Measurements from ENCODE around the gene DMRT2. TPM values are rescaled to one million over a fixed set of nuclear protein-coding genes. Genes with fewer than 3 reads are reported as not detected.

Gene DMRT2
- total and polyA plus RNA-seq, 4 donors: 0.03 TPM; not detected in 3

- no peak for TF ChIP-seq TAF1 (conservative IDR thresholded peaks at IDR 0.05)
- TF ChIP-seq RXRA (IDR thresholded peaks at IDR 0.05): no peak
- TF ChIP-seq EGR1 (IDR thresholded peaks at IDR 0.05; ENCODE audit: low read depth in 2 of 2): no peak
- no peak for TF ChIP-seq SP1 (IDR thresholded peaks at IDR 0.05)
- TF ChIP-seq FOXA1 (IDR thresholded peaks at IDR 0.05): no peak
- TF ChIP-seq MAX (IDR thresholded peaks at IDR 0.05): no peak
- TF ChIP-seq NR2F2 (IDR thresholded peaks at IDR 0.05): no peak
- Histone ChIP-seq H3K27ac (ENCODE audit: low read depth in 1 of 2, low read length in 2 of 2) (no peak overlapping the region), H3K4me1 (ENCODE audit: control insufficient read depth in 4 of 4, insufficient read depth in 4 of 4, low read length in 3 of 4) (peaks cover 21 to 46% (median 31%) of the 10 kb centered on the region in 4 donors), H3K27me3 (ENCODE audit: control insufficient read depth in 4 of 4, insufficient read depth in 4 of 4, low read length in 3 of 4) (peaks cover 6 to 46% (median 20%) of the 10 kb centered on the region in 4 donors), H3K9me3 (ENCODE audit: control insufficient read depth in 4 of 4, low read length in 3 of 4) (no peaks in the 10 kb centered on the region), H3K36me3 (ENCODE audit: control insufficient read depth in 4 of 4, insufficient read depth in 3 of 4, low read depth in 1 of 4, low read length in 3 of 4) (no peaks in the 10 kb centered on the region), H3K9ac (ENCODE audit: low read depth in 1 of 2, low read length in 2 of 2) (no peak overlapping the region), H3K4me3 (ENCODE audit: low read depth in 1 of 3, low read length in 3 of 3) (no peak overlapping the region)
- DNase-seq (ENCODE audit: low spot score): no peak
- WGBS: 16% methylated on average over 15 of the region's 15 CpGs
Observed at GRCh38 chr9:1048811-1049210, 1.3 kb upstream of the DMRT2 start.

DNA sequence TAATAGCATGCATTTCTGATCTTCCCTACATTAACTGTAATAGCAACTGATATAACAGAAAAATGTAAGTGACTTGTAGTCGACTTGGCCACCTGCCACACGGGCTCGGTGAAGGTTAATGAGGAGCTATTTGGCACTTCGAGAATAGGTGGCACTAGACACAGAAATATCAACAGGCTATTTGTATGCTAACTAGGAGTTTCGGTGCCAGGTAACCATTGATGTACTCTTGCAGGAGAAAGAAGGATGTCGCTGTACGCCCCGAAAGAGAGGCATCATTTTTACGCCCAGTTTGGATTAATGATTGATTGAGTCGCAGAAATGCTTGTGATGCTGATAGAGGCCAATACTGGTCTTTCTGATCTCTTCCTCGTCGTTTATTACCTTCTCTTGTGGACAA lies 516 bp upstream of the DMRT2 start:
- Histone ChIP-seq H3K36me3 (ENCODE audit: control insufficient read depth in 4 of 4, insufficient read depth in 3 of 4, low read depth in 1 of 4, low read length in 3 of 4) (no peaks in the 10 kb centered on the region), H3K27me3 (ENCODE audit: control insufficient read depth in 4 of 4, insufficient read depth in 4 of 4, low read length in 3 of 4) (peaks cover 9 to 43% (median 18%) of the 10 kb centered on the region in 4 donors), H3K9ac (ENCODE audit: low read depth in 1 of 2, low read length in 2 of 2) (no peak overlapping the region), H3K4me3 (ENCODE audit: low read depth in 1 of 3, low read length in 3 of 3) (no peak overlapping the region), H3K9me3 (ENCODE audit: control insufficient read depth in 4 of 4, low read length in 3 of 4) (no peaks in the 10 kb centered on the region), H3K4me1 (ENCODE audit: control insufficient read depth in 4 of 4, insufficient read depth in 4 of 4, low read length in 3 of 4) (peaks cover 21 to 46% (median 31%) of the 10 kb centered on the region in 4 donors), H3K27ac (ENCODE audit: low read depth in 1 of 2, low read length in 2 of 2) (no peak overlapping the region)
- TF ChIP-seq JUND (IDR thresholded peaks at IDR 0.05): no peak
- TF ChIP-seq TAF1 (conservative IDR thresholded peaks at IDR 0.05): no peak
- TF ChIP-seq NR2F2 (IDR thresholded peaks at IDR 0.05): no peak
- TF ChIP-seq, protein P1, sequence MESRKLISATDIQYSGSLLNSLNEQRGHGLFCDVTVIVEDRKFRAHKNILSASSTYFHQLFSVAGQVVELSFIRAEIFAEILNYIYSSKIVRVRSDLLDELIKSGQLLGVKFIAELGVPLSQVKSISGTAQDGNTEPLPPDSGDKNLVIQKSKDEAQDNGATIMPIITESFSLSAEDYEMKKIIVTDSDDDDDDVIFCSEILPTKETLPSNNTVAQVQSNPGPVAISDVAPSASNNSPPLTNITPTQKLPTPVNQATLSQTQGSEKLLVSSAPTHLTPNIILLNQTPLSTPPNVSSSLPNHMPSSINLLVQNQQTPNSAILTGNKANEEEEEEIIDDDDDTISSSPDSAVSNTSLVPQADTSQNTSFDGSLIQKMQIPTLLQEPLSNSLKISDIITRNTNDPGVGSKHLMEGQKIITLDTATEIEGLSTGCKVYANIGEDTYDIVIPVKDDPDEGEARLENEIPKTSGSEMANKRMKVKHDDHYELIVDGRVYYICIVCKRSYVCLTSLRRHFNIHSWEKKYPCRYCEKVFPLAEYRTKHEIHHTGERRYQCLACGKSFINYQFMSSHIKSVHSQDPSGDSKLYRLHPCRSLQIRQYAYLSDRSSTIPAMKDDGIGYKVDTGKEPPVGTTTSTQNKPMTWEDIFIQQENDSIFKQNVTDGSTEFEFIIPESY (IDR thresholded peaks at IDR 0.05): no peak
- no peak for TF ChIP-seq YY1 (IDR thresholded peaks at IDR 0.05)
- TF ChIP-seq, protein P2, sequence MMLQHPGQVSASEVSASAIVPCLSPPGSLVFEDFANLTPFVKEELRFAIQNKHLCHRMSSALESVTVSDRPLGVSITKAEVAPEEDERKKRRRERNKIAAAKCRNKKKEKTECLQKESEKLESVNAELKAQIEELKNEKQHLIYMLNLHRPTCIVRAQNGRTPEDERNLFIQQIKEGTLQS (IDR thresholded peaks at IDR 0.05): no peak
- no peak for TF ChIP-seq REST (IDR thresholded peaks at IDR 0.05)
- no peak for TF ChIP-seq HNF4A (conservative IDR thresholded peaks at IDR 0.05)
- no peak for TF ChIP-seq FOXA1 (IDR thresholded peaks at IDR 0.05)
- TF ChIP-seq, protein P3, sequence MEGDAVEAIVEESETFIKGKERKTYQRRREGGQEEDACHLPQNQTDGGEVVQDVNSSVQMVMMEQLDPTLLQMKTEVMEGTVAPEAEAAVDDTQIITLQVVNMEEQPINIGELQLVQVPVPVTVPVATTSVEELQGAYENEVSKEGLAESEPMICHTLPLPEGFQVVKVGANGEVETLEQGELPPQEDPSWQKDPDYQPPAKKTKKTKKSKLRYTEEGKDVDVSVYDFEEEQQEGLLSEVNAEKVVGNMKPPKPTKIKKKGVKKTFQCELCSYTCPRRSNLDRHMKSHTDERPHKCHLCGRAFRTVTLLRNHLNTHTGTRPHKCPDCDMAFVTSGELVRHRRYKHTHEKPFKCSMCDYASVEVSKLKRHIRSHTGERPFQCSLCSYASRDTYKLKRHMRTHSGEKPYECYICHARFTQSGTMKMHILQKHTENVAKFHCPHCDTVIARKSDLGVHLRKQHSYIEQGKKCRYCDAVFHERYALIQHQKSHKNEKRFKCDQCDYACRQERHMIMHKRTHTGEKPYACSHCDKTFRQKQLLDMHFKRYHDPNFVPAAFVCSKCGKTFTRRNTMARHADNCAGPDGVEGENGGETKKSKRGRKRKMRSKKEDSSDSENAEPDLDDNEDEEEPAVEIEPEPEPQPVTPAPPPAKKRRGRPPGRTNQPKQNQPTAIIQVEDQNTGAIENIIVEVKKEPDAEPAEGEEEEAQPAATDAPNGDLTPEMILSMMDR (IDR thresholded peaks at IDR 0.05; ENCODE audit: low read depth, low read length, missing input control): no peak
- TF ChIP-seq MAX (IDR thresholded peaks at IDR 0.05): no peak
- TF ChIP-seq EGR1 (IDR thresholded peaks at IDR 0.05; ENCODE audit: low read depth in 2 of 2): no peak
- TF ChIP-seq HNF4G (IDR thresholded peaks at IDR 0.05): no peak
- TF ChIP-seq RXRA (IDR thresholded peaks at IDR 0.05): no peak
- TF ChIP-seq GABPA (IDR thresholded peaks at IDR 0.05 in 1 of 2, conservative IDR thresholded peaks at IDR 0.05 in 1 of 2): no peak
- TF ChIP-seq SP1 (IDR thresholded peaks at IDR 0.05): no peak
- no peak for TF ChIP-seq RAD21 (IDR thresholded peaks at IDR 0.05)
- WGBS: 9% methylated on average over 12 of the region's 12 CpGs
- no peak for DNase-seq (ENCODE audit: low spot score)
